GM18507 (cell line): ENCODE results near the gene CAMTA1.

Experiments
- DNase-seq: peaks from one replicate; pipeline ENCODE4 v3.0.0; 2011; ENCODE audit warnings: low read depth; ENCODE audit not compliant: insufficient read length; ENCODE audit errors: extremely low spot score
- FAIRE-seq: peaks from 2 replicates; lab custom pipeline; 2011; peaks lifted over from hg19 to GRCh38; lab: Jason Lieb, UNC

The CAMTA1 gene

GRCh38 chr1:7505094-7505770 lies 720.0 kb downstream of the CAMTA1 start:
- DNase-seq, result no peak
- no peak for FAIRE-seq

- no peak for FAIRE-seq
- no peak for DNase-seq
Observed at GRCh38 chr1:7505771-7506453, 720.7 kb downstream of the CAMTA1 start.

- DNase-seq (no peak), FAIRE-seq (no peak)
Observed at GRCh38 chr1:7506454-7507284, 721.4 kb downstream of the CAMTA1 start.

GRCh38 chr1:7507285-7508019 lies 722.2 kb downstream of the CAMTA1 start:
- DNase-seq (no peak), FAIRE-seq (no peak)

GRCh38 chr1:7508052-7508933 lies 723.0 kb downstream of the CAMTA1 start:
- FAIRE-seq (no peak), DNase-seq (no peak)

- no peak for DNase-seq
- FAIRE-seq, result no peak
Observed at GRCh38 chr1:7508934-7509519, 723.8 kb downstream of the CAMTA1 start.

- FAIRE-seq, result no peak
- no peak for DNase-seq
Observed at GRCh38 chr1:7509598-7509997, 724.3 kb downstream of the CAMTA1 start.

- FAIRE-seq (no peak), DNase-seq (no peak)
Observed at GRCh38 chr1:7510389-7510931, 725.2 kb downstream of the CAMTA1 start.

- DNase-seq, result no peak
- FAIRE-seq, result no peak
Observed at GRCh38 chr1:7511381-7511780, 726.1 kb downstream of the CAMTA1 start.

GRCh38 chr1:7513081-7513480 lies 727.8 kb downstream of the CAMTA1 start:
- no peak for DNase-seq
- no peak for FAIRE-seq

- FAIRE-seq, result no peak
Observed at GRCh38 chr1:7515175-7515574, 729.9 kb downstream of the CAMTA1 start.

GRCh38 chr1:7515904-7516303 lies 730.6 kb downstream of the CAMTA1 start:
- no peak for DNase-seq
- FAIRE-seq, result no peak

More at GRCh38 chr1:7515175-7515574, 729.9 kb downstream of the CAMTA1 start:
- no peak for DNase-seq

GRCh38 chr1:7516341-7516740 lies 731.1 kb downstream of the CAMTA1 start:
- DNase-seq, result no peak
- no peak for FAIRE-seq

- DNase-seq (no peak), FAIRE-seq (no peak)
Observed at GRCh38 chr1:7516929-7517328, 731.7 kb downstream of the CAMTA1 start.

- FAIRE-seq, result no peak
Observed at GRCh38 chr1:7517611-7518330, 732.5 kb downstream of the CAMTA1 start.

GRCh38 chr1:7518411-7518810 lies 733.2 kb downstream of the CAMTA1 start:
- DNase-seq (no peak), FAIRE-seq (no peak)

More at GRCh38 chr1:7517611-7518330, 732.5 kb downstream of the CAMTA1 start:
- DNase-seq, result no peak

- DNase-seq (no peak), FAIRE-seq (no peak)
Observed at GRCh38 chr1:7519181-7519860, 734.1 kb downstream of the CAMTA1 start.
